ENCODE data around the gene C14orf180. TPM values are rescaled to one million over a fixed set of nuclear protein-coding genes. Genes with fewer than 3 reads are reported as not detected.

The C14orf180 gene
- total RNA-seq, 2 donors from 2014 or later, result 1.1 to 5.1 TPM

DNA sequence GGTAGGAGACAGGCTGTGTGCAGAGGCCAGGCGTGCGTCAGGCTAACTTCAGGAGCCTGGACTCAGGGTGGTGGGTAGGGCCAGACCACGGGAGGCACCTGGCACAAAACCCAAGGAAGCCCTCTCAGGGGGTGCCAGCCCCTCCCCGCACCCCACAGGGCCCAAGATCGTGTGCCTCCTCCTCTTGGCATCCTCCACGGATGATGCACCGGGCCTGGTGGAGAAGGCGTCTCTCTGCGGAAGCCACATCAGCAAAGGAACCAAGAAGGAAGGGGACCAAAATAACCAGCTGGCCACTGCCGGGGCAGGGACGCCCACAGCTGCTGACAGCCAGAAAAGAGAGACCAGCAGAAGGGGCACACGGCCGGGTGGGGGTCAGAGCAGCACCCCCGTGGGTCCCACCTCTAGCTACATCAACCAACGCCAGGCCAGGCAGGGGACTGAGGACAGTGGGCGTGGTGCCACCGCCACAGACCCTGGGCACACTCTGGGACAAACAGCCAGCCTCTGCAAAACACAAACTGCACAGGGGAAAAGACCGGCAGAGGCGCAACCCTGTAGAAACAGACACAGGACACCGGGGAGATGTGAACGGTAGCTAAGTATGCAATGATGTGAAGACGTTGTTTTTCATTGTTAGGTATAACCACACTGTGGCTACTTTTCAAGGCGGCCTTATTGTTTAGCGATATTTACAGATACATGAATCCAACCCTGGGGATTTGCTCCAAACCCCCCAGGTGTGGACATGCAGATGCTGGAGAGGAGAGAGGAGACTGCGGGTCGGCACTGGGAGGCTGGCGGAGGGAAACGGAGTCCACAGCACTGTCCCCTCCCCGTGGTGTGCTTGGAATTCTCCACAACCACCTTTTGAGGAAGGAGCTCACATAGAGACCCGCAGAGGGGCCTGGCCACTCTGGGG is 26.1 kb upstream of the C14orf180 start:
- no peak for DNase-seq (ENCODE audit: low spot score)
- H3K27me3 ChIP-seq (replicated peaks; ENCODE audit: insufficient read depth), result no peaks in the 10 kb centered on the region
- TF ChIP-seq, protein P1, sequence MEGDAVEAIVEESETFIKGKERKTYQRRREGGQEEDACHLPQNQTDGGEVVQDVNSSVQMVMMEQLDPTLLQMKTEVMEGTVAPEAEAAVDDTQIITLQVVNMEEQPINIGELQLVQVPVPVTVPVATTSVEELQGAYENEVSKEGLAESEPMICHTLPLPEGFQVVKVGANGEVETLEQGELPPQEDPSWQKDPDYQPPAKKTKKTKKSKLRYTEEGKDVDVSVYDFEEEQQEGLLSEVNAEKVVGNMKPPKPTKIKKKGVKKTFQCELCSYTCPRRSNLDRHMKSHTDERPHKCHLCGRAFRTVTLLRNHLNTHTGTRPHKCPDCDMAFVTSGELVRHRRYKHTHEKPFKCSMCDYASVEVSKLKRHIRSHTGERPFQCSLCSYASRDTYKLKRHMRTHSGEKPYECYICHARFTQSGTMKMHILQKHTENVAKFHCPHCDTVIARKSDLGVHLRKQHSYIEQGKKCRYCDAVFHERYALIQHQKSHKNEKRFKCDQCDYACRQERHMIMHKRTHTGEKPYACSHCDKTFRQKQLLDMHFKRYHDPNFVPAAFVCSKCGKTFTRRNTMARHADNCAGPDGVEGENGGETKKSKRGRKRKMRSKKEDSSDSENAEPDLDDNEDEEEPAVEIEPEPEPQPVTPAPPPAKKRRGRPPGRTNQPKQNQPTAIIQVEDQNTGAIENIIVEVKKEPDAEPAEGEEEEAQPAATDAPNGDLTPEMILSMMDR (IDR thresholded peaks at IDR 0.05), result no peak
- ATAC-seq (ENCODE audit: insufficient number of reproducible peaks, low FRiP score, low read depth), result no peak
- H3K4me3 ChIP-seq, result no peak overlapping the region
- no peaks in the 10 kb centered on the region for H3K36me3 ChIP-seq
- H3K4me1 ChIP-seq (ENCODE audit: control insufficient read depth in 1 of 2, low read depth in 2 of 2), result no peaks in the 10 kb centered on the region
- H3K27ac ChIP-seq, result no peak overlapping the region
- H3K9me3 ChIP-seq, result no peaks in the 10 kb centered on the region

DNA sequence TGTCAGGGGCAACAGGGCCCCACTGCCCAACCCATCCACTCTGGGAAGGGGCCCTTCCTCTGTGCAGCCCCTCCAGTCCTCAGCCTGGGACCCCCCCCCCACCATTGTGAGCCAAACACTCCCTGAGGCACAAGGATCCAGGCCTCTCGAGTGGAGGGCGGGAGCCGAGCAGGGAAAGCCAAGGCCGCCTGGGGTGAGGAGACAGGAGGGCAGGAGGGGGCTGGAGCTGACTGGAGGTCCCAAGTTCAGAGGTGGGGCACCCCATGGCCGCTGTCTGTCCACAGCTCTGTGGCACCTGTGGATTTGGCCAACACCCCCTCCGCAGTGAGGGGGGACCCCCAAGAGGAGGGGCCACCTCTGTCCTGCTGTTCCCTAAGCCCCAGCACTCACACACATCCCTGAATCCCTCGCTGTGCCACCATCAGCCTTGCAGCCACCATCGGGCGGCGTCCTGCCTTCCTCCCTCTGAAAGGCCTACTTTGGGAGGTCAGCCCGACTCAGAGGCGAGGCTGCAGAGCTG is 25.4 kb upstream of the C14orf180 start:
- no peak for ATAC-seq (ENCODE audit: insufficient number of reproducible peaks, low FRiP score, low read depth)
- H3K9me3 ChIP-seq, result no peaks in the 10 kb centered on the region
- TF ChIP-seq, protein P1 (IDR thresholded peaks at IDR 0.05), result no peak
- H3K27me3 ChIP-seq (replicated peaks; ENCODE audit: insufficient read depth), result no peaks in the 10 kb centered on the region
- H3K27ac ChIP-seq, result no peak overlapping the region
- no peaks in the 10 kb centered on the region for H3K4me1 ChIP-seq (ENCODE audit: control insufficient read depth in 1 of 2, low read depth in 2 of 2)
- DNase-seq (ENCODE audit: low spot score), result no peak
- H3K4me3 ChIP-seq, result no peak overlapping the region
- no peaks in the 10 kb centered on the region for H3K36me3 ChIP-seq

DNA sequence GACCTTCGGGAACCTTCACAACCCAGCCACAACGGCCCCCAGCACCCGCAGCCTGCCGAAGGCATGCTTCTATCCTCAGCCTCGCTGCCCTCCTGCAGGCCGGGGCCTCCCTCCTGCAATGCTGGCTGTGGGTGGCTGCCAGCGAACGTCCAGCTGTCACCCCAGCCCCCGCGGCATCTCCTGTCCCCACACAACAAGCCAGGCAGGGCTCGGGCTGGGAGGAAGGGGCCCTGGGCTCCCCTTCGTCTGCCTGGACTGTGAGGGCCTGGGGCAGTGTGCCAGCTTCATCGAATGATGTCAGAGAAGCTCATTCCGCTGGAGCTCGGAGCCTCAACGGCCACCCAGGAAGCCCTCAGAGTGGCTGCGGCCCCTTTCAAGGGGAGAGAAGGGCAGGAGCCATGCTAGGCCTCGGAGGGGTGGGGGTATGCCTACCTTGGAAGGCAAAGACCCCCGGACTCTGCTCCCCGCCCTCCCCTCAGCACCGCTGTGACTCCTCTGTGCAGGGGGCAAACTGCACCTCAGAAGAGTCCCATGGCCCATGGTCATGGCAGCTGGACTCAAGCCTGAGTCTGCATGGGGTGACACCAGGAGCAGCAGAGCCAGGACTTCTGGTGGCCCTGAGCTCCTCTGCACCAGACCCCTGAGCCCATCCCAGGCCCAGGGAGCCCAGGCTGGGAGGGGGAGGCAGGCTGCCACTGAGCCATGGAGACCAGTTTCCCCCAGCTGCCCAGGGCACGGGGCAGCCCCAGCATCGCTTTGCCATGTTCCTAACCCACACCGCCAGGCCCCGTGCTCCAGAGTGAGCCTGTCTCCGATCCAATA is 24.7 kb upstream of the C14orf180 start:
- DNase-seq (ENCODE audit: low spot score) (no peak), ATAC-seq (ENCODE audit: insufficient number of reproducible peaks, low FRiP score, low read depth) (no peak)
- H3K27me3 ChIP-seq (replicated peaks; ENCODE audit: insufficient read depth), result no peaks in the 10 kb centered on the region
- H3K4me1 ChIP-seq (ENCODE audit: control insufficient read depth in 1 of 2, low read depth in 2 of 2), result no peaks in the 10 kb centered on the region
- H3K27ac ChIP-seq, result no peak overlapping the region
- no peak overlapping the region for H3K4me3 ChIP-seq
- no peaks in the 10 kb centered on the region for H3K9me3 ChIP-seq
- no peaks in the 10 kb centered on the region for H3K36me3 ChIP-seq
- TF ChIP-seq, protein P1 (IDR thresholded peaks at IDR 0.05), result no peak

DNA sequence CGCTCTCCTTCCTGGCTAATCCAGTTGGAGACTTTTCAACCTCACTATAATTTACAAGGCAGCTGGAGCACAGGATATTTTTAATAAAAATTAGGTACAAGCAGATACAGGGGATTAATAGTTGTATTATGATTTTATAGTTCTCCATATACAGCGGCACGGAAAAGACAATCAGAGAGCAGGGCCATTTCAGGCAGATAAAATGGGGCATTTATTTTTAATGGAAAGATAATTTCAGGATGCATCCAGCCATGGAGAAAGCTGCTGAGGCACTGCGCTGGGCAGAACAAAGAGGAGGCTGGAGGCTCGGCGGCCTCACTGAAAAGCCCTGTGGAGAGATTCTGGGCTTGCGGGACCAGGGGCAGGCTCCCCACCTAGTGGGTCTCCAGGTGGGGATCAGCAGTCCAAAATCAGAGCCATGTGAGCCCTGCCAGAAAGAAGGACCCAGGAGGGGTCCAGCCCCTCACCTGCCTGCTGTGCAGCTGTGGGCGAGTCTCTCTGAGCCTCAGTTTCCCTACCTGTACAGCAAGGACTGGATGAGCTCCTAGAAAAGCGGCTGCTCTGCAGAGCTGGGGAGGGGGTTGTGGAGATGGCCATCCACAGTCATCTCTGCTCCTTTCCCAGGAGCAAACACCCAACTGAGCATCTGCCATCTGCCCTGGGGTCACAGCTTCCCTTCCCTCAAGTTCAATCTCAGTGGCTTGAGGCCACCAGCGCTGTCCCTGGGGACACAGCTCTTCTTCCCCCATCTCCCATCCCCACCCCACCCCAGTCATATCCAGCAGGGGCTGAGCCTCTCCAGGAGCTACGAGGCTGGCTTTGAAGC is 23.9 kb upstream of the C14orf180 start:
- no peaks in the 10 kb centered on the region for H3K4me1 ChIP-seq (ENCODE audit: control insufficient read depth in 1 of 2, low read depth in 2 of 2)
- no peaks in the 10 kb centered on the region for H3K36me3 ChIP-seq
- TF ChIP-seq, protein P1 (IDR thresholded peaks at IDR 0.05), result no peak
- no peaks in the 10 kb centered on the region for H3K27me3 ChIP-seq (replicated peaks; ENCODE audit: insufficient read depth)
- ATAC-seq (ENCODE audit: insufficient number of reproducible peaks, low FRiP score, low read depth) (no peak), DNase-seq (ENCODE audit: low spot score) (no peak)
- no peak overlapping the region for H3K4me3 ChIP-seq
- H3K27ac ChIP-seq, result no peak overlapping the region
- H3K9me3 ChIP-seq, result no peaks in the 10 kb centered on the region

All from thoracic aorta (tissue), 2 donors.